Activated CD4-positive, alpha-beta T cell treated with anti-CD3 and anti-CD28 coated beads, Interleukin-10, Interleukin-2, amounts not matched to agents 100 ng/mL and 50 ng/mL, durations not matched to agents 16 hours and 8 hours (primary cell): Measurements from ENCODE around the gene GJB3.

Experiments
- DNase-seq: peaks from one replicate; pipeline ENCODE4 v3.0.0-alpha.2; 2020

Gene GJB3

DNA sequence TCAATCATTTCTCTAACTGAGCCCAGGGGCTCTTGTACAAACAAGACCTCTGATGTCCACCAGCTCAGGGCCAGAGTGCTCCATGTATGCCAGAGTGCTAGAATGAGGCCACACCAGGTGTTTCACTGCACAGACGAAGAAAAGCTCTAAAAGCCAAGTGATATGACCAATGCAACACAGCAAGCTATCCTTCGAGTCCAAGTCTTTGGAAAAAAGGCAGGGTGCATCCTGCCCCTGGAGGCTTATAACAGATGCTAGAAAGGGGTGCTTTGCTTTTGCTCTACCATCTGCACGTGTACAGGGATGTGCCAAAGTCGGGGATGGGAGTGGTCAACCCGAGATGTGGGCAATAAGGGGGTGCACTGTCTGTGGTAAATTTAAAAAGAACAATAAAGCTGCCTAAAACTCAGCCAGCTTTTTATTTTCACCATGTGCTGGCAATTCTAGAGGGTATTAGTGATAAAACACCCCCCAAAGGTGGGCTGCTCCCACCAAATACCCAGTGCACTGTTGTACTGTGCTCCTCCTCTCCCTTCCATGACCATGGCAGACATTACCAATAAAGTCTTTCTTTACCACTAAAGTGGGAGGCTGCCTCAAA lies 46.4 kb downstream of the GJB3 start:
- no peak for DNase-seq

DNA sequence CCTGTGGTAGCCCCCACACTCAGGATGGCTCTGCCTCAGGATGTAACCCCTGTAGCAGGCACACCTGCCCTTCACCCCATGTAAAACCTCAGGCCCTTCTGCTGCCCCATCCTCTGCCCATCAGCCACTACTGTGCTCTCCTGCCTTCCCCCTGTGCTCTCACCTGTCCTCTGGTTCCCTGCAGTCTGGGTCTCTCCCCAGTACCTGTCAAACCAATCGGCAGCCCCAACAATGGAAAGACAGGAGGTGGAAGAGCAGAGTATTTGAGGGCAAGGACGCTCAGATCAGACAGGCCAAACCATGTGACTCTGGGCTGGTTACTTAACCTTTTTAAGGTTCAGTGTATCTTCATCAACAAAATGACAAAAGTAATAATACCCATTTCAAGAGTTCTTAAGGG lies 47.6 kb downstream of the GJB3 start:
- no peak for DNase-seq

DNA sequence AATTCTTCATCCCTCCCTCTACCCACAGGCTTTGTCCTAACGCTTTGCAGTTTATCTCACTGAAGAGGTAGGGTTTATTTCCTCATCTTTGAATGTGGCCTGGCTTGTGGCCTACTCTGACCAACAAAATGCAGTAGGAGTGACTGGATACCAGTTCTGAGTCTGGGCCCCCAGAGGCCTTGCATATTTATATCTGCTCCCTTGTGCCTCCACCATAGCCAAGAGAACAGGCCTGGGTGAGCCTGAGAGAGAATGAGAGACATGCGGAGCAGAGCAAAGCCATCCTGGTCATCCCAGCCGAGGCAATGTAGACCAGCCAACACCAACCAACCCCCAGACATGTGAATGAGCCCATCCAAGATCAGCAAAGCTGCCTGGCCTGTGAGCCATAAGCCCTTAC lies 48.2 kb downstream of the GJB3 start:
- DNase-seq: no peak

DNA sequence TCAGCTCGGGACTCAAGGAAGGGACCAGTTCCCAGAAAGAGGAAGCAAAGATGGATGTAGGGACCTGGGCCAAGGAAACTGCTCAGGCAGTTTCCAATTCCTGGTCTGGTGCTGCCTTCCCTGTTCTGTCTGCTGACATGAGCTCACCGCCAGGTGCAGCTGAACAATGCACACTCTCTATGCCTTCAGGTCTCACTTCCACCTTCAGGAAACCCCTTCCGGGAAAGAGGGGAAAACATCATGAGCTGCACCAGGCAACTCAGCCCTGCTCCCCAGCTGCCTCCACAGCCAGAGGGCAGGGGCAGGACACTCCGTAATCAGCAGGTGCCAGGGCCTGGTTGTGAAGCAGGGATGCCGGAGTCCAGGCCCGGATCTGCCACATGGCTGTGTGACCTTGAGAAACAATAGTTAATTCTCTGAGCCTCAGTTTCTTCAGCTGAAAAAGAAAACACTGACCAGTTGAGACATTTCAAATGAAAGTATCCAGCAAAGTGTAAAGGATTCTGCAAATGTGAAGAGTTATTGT lies 50.8 kb downstream of the GJB3 start:
- DNase-seq: no peak

DNA sequence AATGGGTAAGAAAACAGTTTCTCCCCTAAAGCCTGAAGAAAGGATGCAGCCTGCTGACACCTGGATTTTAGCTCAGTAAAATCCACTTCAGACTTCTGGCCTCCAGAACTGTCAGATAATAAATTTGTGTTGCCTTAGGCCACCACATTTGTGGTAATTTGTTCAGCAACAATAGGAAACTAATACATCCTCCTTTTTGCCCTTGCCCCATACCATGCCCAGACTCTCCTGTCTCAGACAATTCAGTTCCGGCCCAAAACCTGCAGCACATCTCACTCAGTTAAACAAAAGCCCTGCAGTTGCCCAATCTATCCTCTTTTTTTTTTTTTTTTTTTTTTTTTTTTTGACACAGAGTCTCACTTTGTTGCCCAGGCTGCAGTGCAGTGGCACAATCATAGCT lies 52.7 kb downstream of the GJB3 start:
- DNase-seq: no peak
